ENCODE results near the gene SHISA8.
"Not testable (repeated sequence)": the region's sequence is repeated elsewhere in the genome, so short reads cannot be mapped to it uniquely, and the experiment has no call there.

The SHISA8 gene

DNA sequence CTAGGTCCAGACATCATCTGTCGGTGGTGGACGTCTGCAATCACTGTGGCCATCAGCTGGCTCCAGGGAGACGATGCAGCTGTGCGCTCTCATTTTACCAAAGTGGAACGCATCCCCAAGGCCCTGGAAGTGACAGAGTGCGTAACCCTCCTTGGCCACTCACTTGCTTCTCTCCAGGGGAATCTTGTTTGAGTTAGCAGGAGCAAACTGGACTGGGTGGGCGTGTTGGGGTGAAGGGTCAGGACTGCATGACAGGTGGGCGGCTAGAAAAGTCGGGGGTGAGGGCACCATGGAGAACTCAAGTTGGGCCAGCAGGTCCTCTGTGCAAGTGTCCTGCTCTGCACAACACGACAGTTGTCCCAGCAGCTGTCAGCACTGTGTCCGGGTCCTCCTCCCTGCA lies 16.2 kb downstream of the SHISA8 start:
- DNase-seq = no peak

DNA sequence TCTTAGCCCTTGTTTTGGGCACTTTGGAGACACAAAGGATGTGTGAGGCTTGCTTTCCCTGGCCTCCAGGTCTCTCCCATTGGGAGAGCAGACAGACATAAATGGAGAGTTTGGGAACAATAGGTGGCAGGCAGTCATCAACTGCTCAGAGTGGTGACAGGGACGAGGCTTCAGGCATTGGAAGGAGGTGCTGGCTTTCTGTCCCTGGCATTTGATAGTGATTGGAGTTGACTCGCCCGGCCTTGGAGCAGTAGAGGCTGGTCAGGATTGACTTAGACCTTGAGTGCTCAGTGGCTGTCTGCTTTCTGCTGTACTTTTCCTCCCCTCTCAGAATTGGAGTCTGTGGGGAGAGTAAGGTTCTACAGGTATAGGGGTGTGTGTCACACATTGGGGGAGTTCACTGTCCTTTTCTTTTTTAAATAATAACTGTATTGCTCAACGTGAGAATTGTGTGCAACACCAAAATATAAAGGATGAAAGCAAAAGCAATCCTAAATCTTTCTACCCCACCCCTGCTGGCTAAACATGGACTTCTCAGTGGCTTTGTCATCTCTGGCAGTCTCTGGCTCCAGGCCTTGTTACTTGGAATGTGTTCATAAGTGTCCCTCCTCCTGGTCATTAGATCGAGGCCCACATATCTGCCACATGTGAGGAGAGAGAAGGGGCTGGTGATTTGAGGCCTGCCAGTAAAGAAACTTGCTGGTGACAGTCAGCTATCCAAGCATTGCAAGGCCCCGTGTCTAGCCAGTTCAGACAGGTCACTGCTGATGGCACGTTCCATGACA lies 21.1 kb downstream of the SHISA8 start:
- DNase-seq = no peak

DNA sequence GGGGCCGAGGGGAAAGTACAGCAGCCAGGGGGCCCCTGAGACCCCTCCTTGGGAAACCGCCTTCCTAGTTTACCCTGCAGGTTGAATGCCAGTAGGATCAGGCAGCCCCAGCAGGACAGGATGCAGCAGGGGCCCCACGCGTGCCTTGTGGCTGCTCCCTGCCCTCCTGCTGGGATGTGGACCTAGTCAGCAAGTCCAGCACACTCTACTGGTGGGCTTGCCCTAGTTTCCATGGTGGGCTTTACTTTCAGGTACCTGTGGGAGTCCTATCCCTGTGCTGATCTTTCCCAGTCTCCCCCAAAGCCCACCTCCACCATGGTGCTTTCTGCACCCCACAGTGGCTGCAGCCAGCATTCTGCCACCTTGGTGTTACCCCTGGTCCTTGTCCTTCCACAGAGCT lies 22.2 kb downstream of the SHISA8 start:
- DNase-seq = no peak

DNA sequence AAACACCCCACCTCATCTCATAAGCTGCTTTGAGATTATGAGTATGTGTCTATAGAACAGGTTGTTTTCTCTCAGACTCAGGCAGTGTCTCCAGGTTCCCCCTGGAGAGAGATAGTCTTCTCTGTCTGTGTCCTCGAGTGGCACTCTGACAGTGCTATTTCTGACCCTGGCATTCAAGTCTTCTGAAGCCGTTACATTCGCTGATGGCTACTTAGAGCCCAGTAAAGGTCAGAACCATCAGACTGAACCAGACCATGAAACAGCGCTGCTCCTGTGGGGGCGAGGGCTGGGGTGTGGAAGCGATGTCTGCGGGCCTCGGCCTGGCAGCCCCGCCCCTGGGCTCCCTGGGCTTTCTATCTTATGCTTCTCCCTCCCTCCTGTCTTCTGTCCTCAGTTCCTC lies 23.5 kb downstream of the SHISA8 start:
- DNase-seq = no peak

DNA sequence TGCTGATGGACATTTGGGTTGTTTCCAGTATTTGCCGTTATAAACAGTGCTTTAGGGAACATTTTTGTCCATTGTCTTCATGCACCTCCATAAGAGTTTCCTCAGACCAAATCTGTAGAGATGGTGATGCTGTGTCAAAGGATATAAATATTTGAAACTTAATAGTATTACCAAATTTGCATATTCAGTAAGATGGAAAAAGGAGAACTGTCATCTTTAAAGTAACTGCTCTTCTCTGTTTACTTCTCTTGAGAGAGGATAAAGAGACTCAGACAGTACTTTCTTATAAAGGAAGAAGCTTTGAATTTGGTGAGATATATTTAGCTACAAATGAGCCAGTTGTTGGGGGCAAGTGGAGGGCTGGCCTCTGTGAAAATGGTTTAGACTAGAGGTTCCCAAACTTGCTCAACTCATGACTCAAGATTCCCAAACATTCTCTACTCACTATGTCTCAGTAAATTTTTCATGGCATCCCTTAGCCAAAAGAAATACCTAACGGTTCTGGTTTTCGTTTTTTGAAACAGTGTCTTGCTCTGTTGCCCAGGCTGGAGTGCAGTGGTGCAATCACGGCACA lies 26.2 kb downstream of the SHISA8 start:
- DNase-seq = no peak

DNA sequence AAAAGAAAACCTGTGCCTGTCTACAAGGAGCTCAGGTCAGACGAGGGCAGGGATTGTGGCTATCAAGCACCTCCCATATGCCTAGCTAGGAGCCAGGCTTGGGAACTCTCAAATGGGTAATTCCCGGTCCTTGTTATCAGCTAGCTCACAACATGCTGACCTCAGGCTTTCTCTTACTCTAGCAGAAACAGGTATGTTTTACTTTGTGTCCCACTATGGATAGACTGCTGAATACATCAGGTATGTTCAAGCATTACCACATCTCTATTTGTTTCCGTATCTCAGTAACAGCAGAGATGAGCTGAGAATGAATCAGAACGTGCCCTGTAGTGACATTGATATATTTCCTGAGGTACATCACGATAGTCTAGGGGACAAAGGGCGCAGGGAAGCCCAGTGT lies 29.4 kb downstream of the SHISA8 start:
- DNase-seq = no peak

DNA sequence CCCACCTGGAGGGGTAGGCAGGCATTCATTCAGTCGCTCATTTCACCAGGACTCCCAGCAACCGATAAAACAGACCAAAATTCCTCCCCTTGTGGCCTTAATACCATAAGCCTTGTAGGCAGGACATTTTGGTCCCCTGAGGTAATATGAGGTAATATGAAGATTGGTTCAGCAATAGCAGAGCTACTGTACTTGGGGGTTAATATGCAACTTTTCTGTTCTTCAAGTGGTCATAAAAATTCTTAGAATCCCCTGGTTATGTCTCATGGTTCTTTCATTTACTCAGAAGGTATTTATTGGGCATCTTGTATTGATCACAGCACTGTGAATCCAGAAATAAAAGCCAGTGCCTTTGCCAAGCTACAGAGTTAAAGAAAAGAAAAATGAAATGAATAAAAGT lies 29.8 kb downstream of the SHISA8 start:
- DNase-seq = no peak

DNA sequence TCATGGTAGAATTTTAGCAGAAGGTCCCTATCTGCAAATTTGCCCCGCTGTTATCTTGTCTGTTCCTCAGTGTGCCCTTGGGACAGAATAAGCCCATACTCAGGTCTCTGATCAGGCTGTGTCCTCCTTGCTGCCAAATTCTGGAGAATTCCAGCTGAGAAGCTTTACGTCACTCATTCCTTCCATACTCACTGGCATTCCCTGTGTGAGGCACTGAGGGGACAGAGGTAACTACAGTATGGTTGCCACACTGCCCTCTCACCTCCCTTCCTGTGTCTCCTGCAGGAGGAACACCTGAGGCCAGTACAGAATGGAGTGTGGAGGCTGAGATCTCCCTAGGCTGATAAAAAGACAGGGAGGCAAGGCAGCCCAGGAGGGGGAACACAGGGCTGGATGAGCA lies 31.5 kb downstream of the SHISA8 start:
- no peak for DNase-seq

DNA sequence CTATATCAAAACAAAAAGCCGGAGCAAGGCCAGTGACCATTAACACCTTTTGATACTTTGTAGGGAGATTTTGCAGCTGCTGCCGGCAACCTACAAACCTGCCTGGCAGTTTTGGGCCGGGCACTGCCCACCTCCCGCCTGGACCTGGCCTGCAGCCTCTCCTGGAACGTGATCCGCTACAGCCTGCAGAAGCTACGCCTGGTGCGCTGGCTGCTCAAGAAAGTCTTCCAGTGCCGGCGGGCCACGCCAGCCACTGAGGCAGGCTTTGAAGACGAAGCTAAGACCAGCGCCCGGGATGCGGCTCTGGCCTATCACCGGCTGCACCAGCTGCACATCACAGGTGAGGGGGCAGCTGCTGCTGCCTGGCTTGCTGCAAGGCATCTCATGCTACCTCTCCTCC lies 34.2 kb downstream of the SHISA8 start:
- DNase-seq = no peak

DNA sequence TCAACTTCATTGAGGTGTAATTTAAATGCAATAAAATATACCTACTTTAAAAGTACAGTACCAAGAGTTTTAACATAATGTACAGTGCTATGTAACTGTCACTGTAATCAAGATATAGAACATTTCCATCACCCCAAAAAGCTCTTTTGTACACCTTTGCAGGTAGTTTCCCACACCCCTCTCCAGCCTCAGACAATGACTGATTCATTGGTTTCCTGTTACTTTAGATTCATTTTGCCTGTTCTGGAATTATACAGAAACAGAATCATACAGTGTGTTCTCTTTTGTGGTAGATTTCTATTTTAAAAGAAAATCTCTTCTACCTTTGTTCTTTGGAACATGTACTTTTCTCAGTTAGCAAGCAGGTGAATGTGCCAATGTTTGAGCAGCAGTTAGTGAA lies 38.2 kb downstream of the SHISA8 start:
- DNase-seq = no peak

DNA sequence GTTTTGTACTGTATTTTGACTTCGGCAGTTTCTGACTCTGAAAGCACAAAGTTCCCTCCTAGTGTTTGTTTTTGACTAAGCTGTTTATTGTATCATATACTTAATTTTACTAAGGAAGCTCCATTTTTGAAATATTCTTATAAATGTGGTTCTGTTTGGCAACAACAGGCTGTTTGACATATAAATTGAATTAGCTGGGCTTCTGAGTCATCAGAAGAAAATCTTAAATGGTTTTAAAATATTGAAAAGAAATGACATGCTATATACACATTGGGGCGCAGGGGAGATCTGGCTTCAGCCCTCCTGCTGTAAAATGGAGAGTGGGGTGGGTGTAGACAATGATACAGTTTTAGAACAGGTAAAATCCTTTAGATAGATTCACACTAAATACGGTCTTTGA lies 38.6 kb downstream of the SHISA8 start:
- no peak for DNase-seq

DNA sequence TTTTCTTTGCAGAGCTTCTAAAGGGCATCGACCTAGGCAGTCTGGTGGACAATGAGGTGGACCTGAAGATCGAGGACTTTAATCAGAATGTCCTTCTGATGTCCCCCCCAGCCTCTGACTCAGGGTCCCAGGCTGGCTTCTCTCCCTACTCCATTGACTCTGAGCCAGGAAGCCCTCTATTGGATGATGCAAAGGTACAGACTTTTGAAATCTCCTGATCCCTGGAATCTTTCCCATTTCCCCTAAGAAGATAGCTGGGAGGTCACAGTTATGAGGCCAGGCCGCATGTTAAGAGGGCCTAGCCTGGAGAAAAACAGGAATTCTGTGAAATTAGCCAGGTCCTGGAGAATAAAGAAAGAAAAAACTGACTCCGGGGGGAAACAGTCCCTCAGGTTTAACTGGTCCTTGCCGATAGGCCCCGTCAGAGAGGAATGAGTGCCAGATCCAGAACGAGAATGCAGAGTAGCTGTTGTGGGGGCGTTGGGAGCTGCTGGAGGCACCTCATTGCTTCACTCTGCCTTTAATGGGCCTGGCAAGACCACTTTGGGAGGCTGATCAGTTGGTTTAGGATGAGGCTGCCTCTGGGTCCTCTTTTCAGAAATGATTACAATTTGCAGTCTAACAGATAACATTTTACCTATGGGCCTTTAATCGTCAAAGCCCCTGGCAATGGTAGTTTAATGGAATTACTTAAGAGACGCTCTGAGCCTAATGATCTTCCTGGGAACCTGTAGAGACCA lies 39.2 kb downstream of the SHISA8 start:
- DNase-seq = no peak

DNA sequence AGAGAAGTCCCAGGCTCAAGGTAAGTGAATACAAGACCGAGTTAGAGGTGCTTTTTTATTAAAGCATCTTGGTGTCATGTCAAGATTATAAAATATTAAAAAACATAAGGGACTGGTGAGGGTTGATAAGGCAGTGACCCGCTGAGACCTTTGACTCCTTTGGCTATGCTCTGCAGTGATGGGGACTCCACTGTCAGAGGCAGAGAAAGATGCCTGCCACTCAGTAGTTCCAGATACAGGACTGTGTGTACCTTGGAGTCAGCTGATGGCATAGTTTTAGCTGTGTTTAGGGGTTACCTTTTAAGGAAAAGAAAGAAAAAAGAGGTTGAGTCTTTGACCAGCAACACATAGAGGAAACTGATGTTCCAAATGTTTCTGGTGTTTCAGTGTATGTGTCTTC lies 40.8 kb downstream of the SHISA8 start:
- no peak for DNase-seq

DNA sequence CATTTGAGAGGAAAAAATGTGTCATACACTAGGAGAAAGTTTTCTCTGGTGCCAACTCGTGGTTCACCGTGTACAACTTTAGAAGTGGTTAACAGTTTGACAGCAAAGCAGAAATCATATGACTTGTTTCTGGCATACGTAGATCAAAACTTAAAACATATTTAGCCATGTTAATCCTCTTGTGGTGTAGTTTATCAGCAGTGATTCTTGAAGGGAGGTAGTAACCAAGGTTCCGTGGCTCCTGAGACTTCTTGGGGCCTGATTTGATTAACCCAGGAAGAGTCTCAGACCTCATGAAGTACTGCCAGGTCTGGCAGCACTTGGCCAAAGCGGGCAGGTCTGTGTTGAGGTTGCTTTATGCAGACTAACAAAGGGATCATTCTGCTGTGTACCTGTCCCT lies 41.5 kb downstream of the SHISA8 start:
- DNase-seq = no peak

DNA sequence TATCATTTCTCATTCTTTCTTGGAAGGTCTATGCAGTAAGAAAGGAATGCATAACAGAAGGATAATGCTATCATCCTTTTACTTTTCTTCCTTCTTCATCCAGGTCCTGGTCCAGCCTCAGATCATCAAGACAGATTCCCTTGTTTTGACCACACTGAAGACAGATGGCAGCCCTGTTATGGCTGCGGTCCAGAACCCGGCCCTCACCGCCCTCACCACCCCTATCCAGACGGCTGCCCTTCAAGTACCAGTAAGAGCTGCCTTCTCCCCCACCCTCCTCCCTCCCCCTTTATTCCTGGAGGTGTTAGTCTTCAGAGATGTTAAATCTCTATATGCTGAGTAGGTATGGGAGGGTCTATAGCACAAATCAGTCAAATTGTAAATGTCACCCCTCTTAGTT lies 44.1 kb downstream of the SHISA8 start:
- no peak for DNase-seq

DNA sequence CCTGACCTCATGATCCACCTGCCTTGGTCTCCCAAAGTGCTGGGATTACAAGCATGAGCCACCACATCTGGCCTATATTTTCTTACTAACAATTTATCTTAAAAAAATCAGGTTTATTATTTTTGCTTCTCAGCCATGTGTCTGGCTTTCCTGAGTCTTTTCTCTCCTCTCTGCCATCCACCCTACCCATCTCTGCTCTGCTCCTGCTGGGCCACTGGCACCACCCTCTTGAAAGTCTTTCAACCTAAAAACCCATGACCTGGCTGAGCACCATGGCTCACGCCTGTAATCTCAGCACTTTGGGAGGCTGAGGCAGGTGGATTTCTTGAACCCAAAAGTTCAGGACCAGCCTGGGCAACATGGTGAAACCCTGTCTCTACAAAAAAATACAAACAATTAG lies 44.8 kb downstream of the SHISA8 start:
- DNase-seq = not testable (repeated sequence)

DNA sequence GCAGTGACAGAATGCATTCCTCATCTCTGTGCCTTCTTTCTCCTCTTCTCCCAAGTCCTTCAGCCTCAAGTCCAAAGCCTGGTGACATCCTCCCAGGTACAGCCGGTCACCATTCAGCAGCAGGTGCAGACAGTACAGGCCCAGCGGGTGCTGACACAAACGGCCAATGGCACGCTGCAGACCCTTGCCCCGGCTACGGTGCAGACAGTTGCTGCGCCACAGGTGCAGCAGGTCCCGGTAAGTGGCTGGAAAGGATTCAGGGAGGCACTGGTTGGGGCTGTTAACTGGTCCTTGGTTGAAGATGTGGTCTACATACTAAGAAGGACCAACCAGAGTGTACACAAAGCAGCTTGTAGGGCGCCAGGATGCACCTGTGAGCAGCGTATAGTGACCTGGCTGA lies 46.3 kb downstream of the SHISA8 start:
- DNase-seq = no peak

DNA sequence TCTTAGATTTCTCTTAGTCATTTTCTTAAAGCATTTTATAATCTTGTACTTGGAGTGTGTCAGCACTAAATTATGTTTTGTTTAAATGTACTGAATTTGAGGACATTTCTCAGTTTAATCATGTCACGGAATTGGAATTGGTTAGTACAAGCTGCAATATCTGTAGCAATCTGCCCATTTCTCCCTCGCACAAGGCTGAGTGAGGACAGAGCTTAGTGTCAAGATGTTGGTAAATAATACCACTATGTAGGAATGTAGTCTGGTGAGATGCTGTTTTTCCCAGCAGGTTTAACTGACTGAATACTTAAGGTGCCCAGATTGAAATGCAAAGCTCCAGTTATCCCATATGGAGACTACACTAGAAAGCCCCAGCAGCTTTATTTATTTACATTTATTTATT lies 51.4 kb downstream of the SHISA8 start:
- no peak for DNase-seq

DNA sequence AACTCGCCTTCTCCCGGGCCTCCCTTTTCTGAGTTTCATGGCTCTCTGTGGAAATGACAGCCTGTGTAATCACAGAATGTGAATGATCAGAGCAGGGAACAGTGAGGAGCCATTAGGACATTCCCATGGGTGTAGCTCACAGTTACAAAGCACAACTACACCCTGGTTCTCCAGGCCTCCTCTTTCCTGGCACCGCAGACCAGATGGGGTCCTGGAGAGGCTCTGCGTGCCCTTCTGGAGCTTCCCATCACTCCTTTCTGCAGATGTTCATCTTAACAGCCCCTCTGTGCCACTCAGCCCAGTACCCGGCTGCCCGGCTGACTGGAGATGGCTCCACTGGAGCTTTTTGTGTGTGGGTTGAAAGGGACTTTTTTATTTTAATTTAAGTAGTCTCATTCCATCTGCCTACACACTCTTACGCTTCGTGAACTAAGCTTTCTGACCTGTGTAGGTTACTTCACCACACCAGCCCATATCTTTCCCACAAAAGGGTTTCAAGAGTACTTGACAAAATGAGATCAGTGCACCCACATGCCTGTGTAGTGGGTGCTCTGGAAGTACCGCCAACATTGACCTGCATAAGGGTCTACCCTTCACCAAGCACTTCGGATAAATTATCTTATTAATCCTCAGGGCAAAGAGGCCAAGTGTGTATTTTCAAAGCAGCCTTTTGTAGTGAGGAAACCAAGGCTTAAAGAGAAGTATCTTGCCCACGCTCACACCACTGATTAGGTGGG lies 52.2 kb downstream of the SHISA8 start:
- no peak for DNase-seq

DNA sequence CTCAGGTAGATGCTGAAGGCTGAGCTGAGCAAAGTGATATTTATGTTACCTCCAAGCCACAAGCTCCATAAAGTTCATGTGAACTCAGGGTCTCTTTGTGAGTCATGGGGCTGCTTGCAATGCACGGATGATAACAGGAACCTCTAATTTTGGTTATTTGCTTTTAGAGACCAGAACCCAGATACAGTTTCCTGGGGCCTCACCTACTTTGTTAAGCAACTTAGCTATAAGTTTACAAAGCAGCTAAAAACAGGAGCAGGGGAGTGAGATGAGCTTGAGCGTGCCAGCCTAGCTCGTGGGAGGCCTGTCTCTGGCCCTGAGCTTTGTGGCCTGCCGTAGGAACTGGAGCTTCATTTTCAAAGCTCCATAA lies 52.7 kb downstream of the SHISA8 start:
- DNase-seq = no peak

Measured in NCI-H226 (cell line).